ENCODE data around the gene BGLAP. TPM values are rescaled to one million over a fixed set of nuclear protein-coding genes. Genes with fewer than 3 reads are reported as not detected.
A peak's percentile ranks its signal among the peaks of the same experiment; 100 is the strongest.

Gene BGLAP
- total RNA-seq, 1 donor from 2014 or later: 19.1 TPM

DNA sequence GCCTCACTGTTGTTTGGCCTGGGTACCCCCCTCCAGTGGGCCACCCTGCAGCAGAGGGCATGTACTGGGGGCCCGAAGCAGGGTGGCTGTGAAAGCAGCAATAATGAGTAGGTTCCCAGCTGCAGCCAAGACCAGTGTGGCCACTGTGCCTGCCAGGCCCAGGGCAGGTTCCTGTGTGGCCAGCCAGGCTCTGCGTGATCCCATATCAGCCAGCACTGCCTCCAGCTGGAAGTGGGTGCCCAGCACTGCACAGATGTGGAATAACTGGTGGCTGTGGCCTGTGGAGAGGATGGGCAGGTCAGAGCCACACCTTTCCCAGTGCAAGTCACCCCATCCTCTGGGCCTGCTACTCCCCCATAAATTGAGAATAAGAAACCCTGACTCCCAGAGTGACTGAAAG is 2.1 kb downstream of the BGLAP start:
- no peak for DNase-seq (ENCODE audit: low spot score in 2 of 2)
- intact Hi-C loops (cut with DNase I): no loop called here
- TF ChIP-seq, protein P1, sequence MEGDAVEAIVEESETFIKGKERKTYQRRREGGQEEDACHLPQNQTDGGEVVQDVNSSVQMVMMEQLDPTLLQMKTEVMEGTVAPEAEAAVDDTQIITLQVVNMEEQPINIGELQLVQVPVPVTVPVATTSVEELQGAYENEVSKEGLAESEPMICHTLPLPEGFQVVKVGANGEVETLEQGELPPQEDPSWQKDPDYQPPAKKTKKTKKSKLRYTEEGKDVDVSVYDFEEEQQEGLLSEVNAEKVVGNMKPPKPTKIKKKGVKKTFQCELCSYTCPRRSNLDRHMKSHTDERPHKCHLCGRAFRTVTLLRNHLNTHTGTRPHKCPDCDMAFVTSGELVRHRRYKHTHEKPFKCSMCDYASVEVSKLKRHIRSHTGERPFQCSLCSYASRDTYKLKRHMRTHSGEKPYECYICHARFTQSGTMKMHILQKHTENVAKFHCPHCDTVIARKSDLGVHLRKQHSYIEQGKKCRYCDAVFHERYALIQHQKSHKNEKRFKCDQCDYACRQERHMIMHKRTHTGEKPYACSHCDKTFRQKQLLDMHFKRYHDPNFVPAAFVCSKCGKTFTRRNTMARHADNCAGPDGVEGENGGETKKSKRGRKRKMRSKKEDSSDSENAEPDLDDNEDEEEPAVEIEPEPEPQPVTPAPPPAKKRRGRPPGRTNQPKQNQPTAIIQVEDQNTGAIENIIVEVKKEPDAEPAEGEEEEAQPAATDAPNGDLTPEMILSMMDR (IDR thresholded peaks at IDR 0.05): no peak

DNA sequence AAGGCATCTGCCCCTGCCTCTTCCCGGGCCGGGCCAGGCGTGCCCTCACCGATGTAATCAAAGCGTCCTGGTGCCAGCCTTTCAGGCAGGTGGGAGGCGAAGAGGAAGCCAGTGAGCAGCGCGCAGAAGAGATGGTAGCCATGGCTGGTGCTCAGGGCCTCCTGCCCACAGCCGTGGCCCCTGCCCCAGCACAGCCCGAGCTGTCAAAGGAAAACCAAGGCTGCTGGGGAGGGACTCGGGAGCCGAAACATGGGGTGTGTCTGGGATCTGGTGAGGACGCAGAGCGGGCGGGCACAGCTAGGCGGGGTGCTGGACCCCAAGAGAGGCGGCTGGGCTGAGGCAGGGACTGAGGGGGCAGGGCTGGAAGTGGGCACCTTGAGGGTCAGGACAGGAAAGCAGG is 2.7 kb downstream of the BGLAP start:
- peaks cover 5 to 7% of the 10 kb centered on the region in 2 donors for H3K36me3 ChIP-seq
- no peak overlapping the region for H3K4me3 ChIP-seq
- no peak overlapping the region for H3K27ac ChIP-seq
- TF ChIP-seq, protein P1 (IDR thresholded peaks at IDR 0.05): no peak
- no peaks in the 10 kb centered on the region for H3K27me3 ChIP-seq
- intact Hi-C loops (cut with DNase I): no loop called here
- H3K4me1 ChIP-seq: peaks cover 0 to 10% of the 10 kb centered on the region in 2 donors
- no peaks in the 10 kb centered on the region for H3K9me3 ChIP-seq
- no peak for DNase-seq (ENCODE audit: low spot score in 2 of 2)

More for the DNA sequence above, 2.1 kb downstream of the BGLAP start:
- H3K9me3 ChIP-seq: no peaks in the 10 kb centered on the region
- no peaks in the 10 kb centered on the region for H3K27me3 ChIP-seq
- H3K27ac ChIP-seq: no peak overlapping the region
- H3K4me3 ChIP-seq: no peak overlapping the region
- peaks cover 0 to 11% of the 10 kb centered on the region in 2 donors for H3K36me3 ChIP-seq
- peaks cover 0 to 10% of the 10 kb centered on the region in 2 donors for H3K4me1 ChIP-seq

DNA sequence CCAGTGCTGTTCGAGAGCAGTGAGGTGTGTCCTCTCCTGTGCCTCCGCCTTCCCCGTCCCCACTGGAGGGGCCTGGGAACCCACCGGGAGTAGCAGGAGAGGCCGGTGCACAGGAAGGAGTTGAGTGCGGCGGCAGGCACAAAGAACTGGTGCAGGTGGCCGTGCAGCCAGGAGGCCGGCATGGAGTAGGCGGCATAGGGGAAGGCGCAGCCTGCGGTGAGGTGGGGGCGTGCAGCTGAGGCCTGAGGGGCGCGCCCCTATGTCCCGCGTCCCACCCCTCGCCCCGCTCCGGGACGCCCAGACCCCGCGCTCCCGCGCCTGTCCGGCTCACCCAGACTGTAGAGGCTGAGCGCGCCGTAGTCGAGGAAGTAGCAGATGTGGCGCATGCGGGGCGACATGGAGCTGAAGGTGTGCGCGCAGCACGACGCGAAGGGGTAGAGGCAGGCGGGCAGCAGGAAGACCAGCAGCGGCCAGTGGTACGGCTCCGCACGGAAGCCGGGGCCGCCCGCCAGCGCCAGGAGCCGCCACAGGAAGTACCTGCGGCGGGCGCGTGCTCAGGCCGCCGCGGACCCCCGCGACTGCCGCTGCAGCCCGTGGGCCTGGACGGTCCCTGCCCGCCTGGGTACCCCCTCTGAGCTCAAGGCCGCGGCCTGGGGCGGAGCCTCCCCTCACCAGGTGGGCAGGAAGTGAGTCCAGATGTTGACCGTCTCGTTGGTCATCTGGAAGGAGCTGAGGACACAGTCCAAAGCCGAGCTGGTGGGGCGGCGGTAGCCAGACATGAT is 3.7 kb downstream of the BGLAP start:
- DNase-seq (ENCODE audit: low spot score in 2 of 2): no peak
- H3K36me3 ChIP-seq: peaks cover 11 to 13% of the 10 kb centered on the region in 2 donors
- intact Hi-C loops (cut with DNase I): no loop called here
- TF ChIP-seq, protein P1 (IDR thresholded peaks at IDR 0.05): no peak
- H3K4me3 ChIP-seq: peak overlapping the region in 1 of 2 donors; percentile 50
- peaks cover 0 to 10% of the 10 kb centered on the region in 2 donors for H3K4me1 ChIP-seq
- no peaks in the 10 kb centered on the region for H3K27me3 ChIP-seq
- H3K27ac ChIP-seq: no peak overlapping the region
- no peaks in the 10 kb centered on the region for H3K9me3 ChIP-seq

DNA sequence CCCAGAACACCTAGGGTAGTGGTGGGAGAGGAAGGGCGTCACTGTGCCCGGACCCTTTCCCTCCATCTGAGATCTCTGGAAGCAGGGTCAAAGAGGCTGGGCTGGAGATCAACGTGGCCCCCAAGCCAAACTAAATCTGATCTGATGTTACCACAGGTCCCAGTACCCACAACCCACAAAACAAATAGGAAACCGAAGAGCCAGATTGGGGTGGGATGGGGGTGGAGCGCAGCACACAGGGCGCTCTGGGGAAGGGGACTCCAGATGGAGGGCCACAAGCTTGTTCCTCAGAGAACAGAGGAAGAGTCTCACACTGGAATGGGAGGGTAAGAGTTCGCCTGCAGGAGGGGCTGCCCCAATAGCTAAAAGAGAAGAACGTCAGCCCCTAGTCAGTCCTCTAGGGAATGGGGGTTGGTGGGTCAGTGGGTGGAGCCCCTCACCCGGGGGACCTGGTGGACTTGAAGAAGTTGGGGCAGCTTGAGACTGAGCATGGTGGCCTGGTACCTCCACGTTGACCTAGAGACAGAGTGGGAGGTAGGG is 4.3 kb downstream of the BGLAP start:
- Histone ChIP-seq H3K4me1 (peaks cover 0 to 10% of the 10 kb centered on the region in 2 donors), H3K27ac (no peak overlapping the region), H3K36me3 (peaks cover 18 to 20% of the 10 kb centered on the region in 2 donors), H3K9me3 (no peaks in the 10 kb centered on the region), H3K4me3 (peak overlapping the region in 1 of 2 donors; percentile 50), H3K27me3 (no peaks in the 10 kb centered on the region)
- no peak for DNase-seq (ENCODE audit: low spot score in 2 of 2)
- intact Hi-C loops (cut with DNase I): no loop called here
- TF ChIP-seq, protein P1 (IDR thresholded peaks at IDR 0.05): no peak

DNA sequence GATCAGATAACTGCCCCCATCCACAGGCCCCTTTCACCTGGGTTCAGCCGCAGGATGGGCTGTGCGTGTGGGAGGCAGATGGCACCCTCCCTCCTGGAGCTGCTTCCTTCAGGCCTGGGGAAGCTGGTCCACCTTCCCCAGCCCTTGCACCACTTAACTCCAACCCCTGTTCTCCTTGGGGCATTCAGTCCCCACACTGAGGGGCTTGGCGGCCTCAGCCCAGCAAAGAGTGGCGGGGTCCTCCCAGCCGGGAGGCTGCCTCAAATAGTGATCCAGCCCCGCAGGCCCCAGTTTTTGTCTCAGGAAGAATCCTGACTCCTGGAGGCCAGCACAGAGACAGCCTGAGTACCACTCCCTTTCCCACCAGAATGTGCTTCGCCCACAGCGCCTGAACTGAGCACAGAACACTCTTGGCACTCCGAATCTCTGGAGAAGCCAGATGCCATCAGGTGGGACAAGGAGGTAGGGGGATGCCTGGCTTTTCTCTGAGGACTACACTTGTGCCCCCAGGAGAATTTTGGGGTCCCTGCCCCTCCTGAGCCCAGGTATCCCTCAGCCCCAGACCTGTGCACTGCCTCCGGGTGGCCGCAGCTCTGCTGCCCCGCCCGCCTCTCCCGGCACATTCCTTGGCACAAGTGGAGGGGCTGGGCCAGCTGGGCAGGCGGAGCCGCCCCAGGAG is 4.9 kb downstream of the BGLAP start:
- TF ChIP-seq, protein P1 (IDR thresholded peaks at IDR 0.05): no peak
- peaks cover 0 to 10% of the 10 kb centered on the region in 2 donors for H3K4me1 ChIP-seq
- no peaks in the 10 kb centered on the region for H3K27me3 ChIP-seq
- no peak overlapping the region for H3K4me3 ChIP-seq
- H3K27ac ChIP-seq: no peak overlapping the region
- no peaks in the 10 kb centered on the region for H3K9me3 ChIP-seq
- intact Hi-C loops (cut with DNase I): no loop called here
- DNase-seq (ENCODE audit: low spot score in 2 of 2): no peak
- peaks cover 24 to 26% of the 10 kb centered on the region in 2 donors for H3K36me3 ChIP-seq
